ENCODE results near the gene EFEMP2. TPM values are rescaled to one million over a fixed set of nuclear protein-coding genes. Genes with fewer than 3 reads are reported as not detected.

EFEMP2 gene
- total RNA-seq, 1 experiment from 2014 or later, result 31.2 TPM

DNA sequence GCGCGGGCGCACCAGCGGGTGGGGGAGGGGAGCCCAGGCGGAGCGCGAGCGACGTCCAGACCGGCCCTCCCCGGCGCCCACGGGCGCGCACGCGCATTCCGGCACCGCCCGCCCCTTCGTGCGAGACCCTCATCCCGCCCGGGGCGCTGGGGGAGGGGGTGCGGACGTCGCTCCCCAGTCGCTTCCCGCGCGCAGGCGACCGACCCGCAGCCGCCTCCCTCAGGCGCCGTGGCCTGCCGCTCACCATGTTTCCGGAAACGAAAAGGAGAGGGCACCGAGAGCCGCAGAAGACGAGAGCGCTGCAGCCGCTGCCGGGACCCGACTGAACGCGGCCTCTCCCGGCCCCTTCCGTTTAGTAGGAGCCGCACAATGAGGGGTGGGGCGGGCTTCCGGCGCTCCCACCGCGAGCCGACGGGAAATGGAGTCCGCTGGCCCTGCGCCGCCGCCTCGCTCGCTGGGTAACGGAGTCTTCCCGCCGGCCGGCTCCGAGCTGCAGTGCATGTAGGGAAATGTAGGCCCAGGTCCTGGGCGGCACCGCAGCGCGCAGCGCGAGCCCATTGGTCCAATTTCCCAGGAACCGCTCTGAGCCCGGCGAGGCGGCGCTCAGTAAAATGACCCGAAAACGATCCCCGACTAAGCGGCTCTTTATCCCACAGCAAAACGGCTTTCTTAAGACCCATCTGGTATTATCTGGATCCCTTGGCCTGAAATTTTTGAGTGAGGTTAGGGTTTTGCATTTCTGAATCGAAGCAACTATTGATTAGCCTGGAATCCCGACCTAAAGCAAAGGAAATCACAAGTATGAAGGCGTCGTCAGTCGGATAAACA lies 14.5 kb downstream of the EFEMP2 start, which contains the start of gene CFL1:
Gene CFL1 (minus strand): TSS at position 328 of the 828 bp plus-strand sequence. CDS start 81 bp downstream, at position 247.
- DNase-seq (ENCODE audit: low spot score), result peak; percentile 100

GRCh38 chr11:65857500-65857852 lies 15.1 kb downstream of the EFEMP2 start:
- ChIA-PET POLR2A (ENCODE audit: low non-redundant PET) (interaction anchor here (0.5 kb wide), 1 partner anchor 117 kb away, joined by 11 read pairs; no protein-coding TSS in a partner anchor), CTCF (interaction anchor here (0.6 to 1.0 kb wide), 2 partner anchors 77 to 147 kb away, joined by 3 to 4 read pairs; partner anchors contain the start of gene AP5B1)
- no peak for DNase-seq (ENCODE audit: low spot score)
- intact Hi-C loops (cut with micrococcal nuclease; ENCODE audit: unreplicated experiment), result loop anchor here (5.0 kb wide), 1 partner anchor 1080 kb away; the partner anchor contains the start of gene SF1
- Histone ChIP-seq H3K27me3 (replicated peaks; ENCODE audit: insufficient read depth, low read depth, low read length, poor library complexity) (no peaks in the 10 kb centered on the region), H3K27ac (ENCODE audit: low read depth, low read length, poor library complexity, severe bottlenecking) (peak overlapping the region; percentile 99), H3K4me1 (ENCODE audit: insufficient read depth, low read length, poor library complexity, severe bottlenecking) (peaks cover 25% of the 10 kb centered on the region), H3K4me3 (ENCODE audit: low read depth, low read length, poor library complexity, severe bottlenecking) (peak overlapping the region; percentile 95), H3K9me3 (ENCODE audit: low read depth, low read length, poor library complexity, severe bottlenecking) (no peaks in the 10 kb centered on the region), H3K36me3 (ENCODE audit: insufficient read depth, low read length, poor library complexity, severe bottlenecking) (peaks cover 49% of the 10 kb centered on the region)
- TF ChIP-seq EZH2 (IDR thresholded peaks at IDR 0.05; ENCODE audit: borderline replicate concordance, low read depth, low read length, poor library complexity, severe bottlenecking), result no peak
- TF ChIP-seq, protein P1, sequence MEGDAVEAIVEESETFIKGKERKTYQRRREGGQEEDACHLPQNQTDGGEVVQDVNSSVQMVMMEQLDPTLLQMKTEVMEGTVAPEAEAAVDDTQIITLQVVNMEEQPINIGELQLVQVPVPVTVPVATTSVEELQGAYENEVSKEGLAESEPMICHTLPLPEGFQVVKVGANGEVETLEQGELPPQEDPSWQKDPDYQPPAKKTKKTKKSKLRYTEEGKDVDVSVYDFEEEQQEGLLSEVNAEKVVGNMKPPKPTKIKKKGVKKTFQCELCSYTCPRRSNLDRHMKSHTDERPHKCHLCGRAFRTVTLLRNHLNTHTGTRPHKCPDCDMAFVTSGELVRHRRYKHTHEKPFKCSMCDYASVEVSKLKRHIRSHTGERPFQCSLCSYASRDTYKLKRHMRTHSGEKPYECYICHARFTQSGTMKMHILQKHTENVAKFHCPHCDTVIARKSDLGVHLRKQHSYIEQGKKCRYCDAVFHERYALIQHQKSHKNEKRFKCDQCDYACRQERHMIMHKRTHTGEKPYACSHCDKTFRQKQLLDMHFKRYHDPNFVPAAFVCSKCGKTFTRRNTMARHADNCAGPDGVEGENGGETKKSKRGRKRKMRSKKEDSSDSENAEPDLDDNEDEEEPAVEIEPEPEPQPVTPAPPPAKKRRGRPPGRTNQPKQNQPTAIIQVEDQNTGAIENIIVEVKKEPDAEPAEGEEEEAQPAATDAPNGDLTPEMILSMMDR (conservative IDR thresholded peaks at IDR 0.05; ENCODE audit: low read depth, low read length), result no peak
- no TSS peak for BruUV-seq (replicated peaks)

More for the DNA sequence above, 14.5 kb downstream of the EFEMP2 start, which contains the start of gene CFL1:
- no peaks in the 10 kb centered on the region for H3K9me3 ChIP-seq (ENCODE audit: low read depth, low read length, poor library complexity, severe bottlenecking)
- peak within 1 kb of the TSS; percentile 95 for H3K4me3 ChIP-seq (ENCODE audit: low read depth, low read length, poor library complexity, severe bottlenecking)
- ChIA-PET POLR2A (ENCODE audit: low non-redundant PET) (interaction anchor here (0.5 to 0.7 kb wide), 4 partner anchors 117 to 445 kb away, joined by 3 to 18 read pairs (median 11); no protein-coding TSS in a partner anchor), CTCF (interaction anchor here (0.6 to 2.4 kb wide), 3 partner anchors 13 to 77 kb away, joined by 3 to 14 read pairs (median 10); partner anchors contain the start of genes AP5B1 and FIBP)
- TF ChIP-seq, protein P1 (conservative IDR thresholded peaks at IDR 0.05; ENCODE audit: low read depth, low read length), result no peak
- no peak for TF ChIP-seq EZH2 (IDR thresholded peaks at IDR 0.05; ENCODE audit: borderline replicate concordance, low read depth, low read length, poor library complexity, severe bottlenecking)
- intact Hi-C loops (cut with micrococcal nuclease; ENCODE audit: unreplicated experiment), result loop anchor here (1.0 to 5.0 kb wide), 2 partner anchors 30 to 1081 kb away; partner anchors contain the start of genes FIBP and SF1
- no TSS peak for BruUV-seq (replicated peaks)
- peaks cover 50% of the 10 kb centered on the region for H3K36me3 ChIP-seq (ENCODE audit: insufficient read depth, low read length, poor library complexity, severe bottlenecking)
- H3K27ac ChIP-seq (ENCODE audit: low read depth, low read length, poor library complexity, severe bottlenecking), result peak within 1 kb of the TSS; percentile 99
- H3K27me3 ChIP-seq (replicated peaks; ENCODE audit: insufficient read depth, low read depth, low read length, poor library complexity), result no peaks in the 10 kb centered on the region
- peaks cover 25% of the 10 kb centered on the region for H3K4me1 ChIP-seq (ENCODE audit: insufficient read depth, low read length, poor library complexity, severe bottlenecking)

GRCh38 chr11:65856689-65857499 lies 15.7 kb downstream of the EFEMP2 start:
- H3K4me1 ChIP-seq (ENCODE audit: insufficient read depth, low read length, poor library complexity, severe bottlenecking), result peaks cover 21% of the 10 kb centered on the region
- no peaks in the 10 kb centered on the region for H3K27me3 ChIP-seq (replicated peaks; ENCODE audit: insufficient read depth, low read depth, low read length, poor library complexity)
- no TSS peak for BruUV-seq (replicated peaks)
- TF ChIP-seq EZH2 (IDR thresholded peaks at IDR 0.05; ENCODE audit: borderline replicate concordance, low read depth, low read length, poor library complexity, severe bottlenecking), result no peak
- TF ChIP-seq, protein P1 (conservative IDR thresholded peaks at IDR 0.05; ENCODE audit: low read depth, low read length), result no peak
- intact Hi-C loops (cut with micrococcal nuclease; ENCODE audit: unreplicated experiment), result loop anchor here (5.0 kb wide), 1 partner anchor 1080 kb away; the partner anchor contains the start of gene SF1
- no peaks in the 10 kb centered on the region for H3K9me3 ChIP-seq (ENCODE audit: low read depth, low read length, poor library complexity, severe bottlenecking)
- peak overlapping the region; percentile 95 for H3K4me3 ChIP-seq (ENCODE audit: low read depth, low read length, poor library complexity, severe bottlenecking)
- peaks cover 49% of the 10 kb centered on the region for H3K36me3 ChIP-seq (ENCODE audit: insufficient read depth, low read length, poor library complexity, severe bottlenecking)
- H3K27ac ChIP-seq (ENCODE audit: low read depth, low read length, poor library complexity, severe bottlenecking), result peak overlapping the region; percentile 99
- peak; percentile 90 for DNase-seq (ENCODE audit: low spot score)
- CTCF ChIA-PET, result interaction anchor here (0.6 to 1.0 kb wide), 2 partner anchors 76 to 146 kb away, joined by 3 to 4 read pairs; partner anchors contain the start of gene AP5B1
- POLR2A ChIA-PET (ENCODE audit: low non-redundant PET), result no interaction called here

Measured in A673 (cell line).